GM19452 (cell line): ENCODE results near the gene EIF5.

Experiments
- ATAC-seq: cut with Tn5 transposase; IDR thresholded peaks from one replicate; pipeline ENCODE4 v1.9.1; 2021; ENCODE audit not compliant: unreplicated experiment

The EIF5 gene

GRCh38 chr14:103333754-103334643 lies at the start of gene EIF5:
Gene EIF5 (plus strand): TSS chr14:103334237. CDS start chr14:103335861, 1,624 bp downstream.
- ATAC-seq = peak; percentile 86

DNA sequence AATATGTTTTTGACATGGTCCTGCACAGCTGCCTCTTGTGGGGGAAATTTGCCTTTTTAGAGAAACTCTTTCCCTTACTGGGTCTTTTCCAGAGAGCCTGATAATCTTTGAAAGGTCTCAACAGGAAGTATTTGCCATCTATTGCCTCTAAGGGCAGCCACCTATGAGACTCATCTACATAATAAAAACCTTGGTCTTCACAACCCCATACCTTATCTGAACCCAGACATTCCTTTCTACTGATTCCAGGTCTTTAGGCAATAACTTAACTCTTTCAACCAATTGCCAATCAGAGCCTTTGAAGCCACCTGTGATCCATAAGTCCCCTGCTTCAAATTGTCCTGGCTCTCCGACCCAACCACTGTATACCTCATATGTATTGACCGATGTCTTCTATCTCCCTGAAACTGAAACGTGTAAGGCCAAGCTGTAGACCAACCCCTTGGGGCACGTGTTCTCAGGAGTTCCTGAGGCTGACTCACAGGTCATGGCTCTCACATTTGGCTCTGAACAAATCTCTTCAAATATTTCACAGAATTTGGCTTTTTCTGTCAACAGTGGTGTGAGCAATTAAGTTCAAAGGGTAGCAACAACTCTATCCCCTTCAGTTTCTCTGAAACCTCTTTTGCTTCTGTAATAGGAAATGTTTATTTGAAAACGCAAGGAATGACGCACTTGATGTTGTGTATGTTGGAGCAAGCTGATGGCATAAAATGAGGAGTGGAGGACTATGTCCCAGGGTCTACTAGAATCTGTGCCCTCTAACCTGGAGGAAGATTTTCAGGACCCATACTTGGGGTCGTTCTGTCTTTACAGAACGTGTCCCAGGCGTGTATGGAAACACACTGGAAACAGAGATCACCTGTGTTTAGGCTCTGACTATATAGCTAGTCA lies 49.2 kb upstream of the EIF5 start:
- no peak for ATAC-seq

DNA sequence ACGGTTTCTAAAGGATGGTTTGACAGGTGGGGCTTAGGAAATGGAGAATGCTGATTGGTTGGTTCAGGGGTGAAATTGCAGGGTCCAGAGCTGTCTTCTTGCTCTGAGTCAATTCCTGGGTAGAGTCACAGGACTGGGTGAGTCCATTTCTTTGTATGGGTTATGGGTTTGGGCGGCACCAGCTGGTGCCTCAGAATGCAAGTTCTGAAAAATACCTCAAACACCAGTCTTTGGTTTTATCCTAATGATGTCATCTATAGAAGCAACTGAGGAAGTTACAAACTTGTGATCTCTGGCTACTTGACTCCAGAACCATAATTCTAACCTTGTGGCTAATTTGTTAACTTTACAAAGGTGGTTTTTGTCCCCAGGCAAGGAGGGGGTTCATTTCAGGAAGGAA lies 47.6 kb upstream of the EIF5 start:
- ATAC-seq = no peak

DNA sequence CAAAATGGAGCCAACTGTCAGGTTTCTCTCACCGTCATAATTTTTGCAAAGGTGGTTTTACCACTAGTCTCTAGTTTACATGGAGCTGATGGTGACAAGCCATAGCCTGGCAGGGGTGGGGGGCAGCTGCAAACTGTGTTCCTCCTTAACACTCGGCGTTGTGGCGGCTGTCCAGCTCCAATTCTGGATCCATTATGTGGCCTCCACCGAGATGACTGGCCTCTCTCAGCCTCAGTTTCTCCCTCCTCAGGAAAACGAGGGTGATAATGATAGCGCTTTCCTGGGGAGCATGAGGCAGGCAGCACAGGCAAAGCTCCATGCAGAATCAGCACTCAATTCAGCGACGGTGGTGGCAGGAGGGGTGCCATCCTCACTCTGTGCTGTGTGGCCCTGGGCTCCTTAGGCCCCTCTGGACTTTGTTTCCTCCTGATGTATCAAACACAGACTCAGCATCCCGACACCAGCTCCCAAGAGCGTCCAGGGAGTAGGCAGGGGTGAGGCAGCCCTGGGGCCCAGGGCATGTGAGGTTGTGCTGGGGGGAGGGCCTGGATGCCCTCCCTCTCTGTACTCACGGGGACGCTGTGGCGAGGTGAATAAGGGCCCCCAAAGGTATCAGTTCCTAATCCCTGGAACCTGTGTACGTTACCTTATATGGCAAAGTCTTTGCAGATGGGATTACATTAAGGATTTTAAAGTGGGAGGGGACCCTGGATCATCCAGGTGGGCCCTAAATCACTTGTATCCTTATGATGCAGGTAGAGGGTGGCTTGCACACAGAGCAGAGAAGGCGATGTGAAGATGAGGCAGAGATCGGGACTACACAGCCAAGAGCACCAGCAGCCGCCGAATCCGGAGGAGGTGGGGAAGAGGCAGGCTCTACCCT lies 46.8 kb upstream of the EIF5 start:
- ATAC-seq = no peak

- ATAC-seq = no peak
Observed at GRCh38 chr14:103288076-103288766, 45.8 kb upstream of the EIF5 start.

- ATAC-seq = no peak
Observed at GRCh38 chr14:103290056-103290455, 44.0 kb upstream of the EIF5 start.

DNA sequence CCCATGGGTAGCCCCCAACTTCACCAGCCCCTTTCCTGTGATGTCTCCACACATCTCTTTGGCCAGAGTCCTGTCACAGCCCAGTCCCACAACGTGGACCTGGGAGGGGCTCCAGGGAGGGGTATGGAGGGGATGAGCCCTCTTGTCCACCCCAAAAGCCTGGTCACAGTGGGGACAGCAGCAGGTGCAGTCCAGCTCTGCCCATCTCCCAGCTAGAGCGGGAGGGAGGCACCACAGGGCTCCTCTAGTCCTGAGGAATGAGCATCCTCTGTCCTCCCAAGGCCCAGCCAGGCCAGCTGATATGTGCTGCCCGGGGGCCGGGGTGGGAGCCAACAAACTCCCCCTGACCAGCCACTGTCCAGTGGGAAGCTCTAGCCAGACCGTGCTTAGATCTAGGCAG lies 43.5 kb upstream of the EIF5 start:
- no peak for ATAC-seq

DNA sequence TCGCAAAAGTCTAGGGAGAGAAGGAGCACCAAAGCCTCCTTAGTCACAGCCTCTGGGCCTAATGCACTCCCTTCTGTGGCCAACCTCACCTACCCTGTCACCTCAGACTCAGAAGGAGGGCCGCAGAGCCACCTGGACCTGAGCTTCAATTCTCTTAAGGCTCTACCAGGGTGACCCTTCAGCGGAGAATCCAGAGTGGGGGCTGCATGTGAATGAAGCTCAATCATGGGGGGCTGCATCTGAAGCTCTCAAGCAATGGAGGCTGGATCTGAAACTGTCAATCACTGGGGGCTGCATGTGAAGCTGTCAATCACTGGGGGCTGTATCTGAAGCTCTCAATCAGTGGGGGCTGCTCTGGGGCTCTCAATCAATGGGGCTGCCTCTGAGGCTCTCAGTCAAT lies 43.1 kb upstream of the EIF5 start:
- ATAC-seq = no peak

- no peak for ATAC-seq
Observed at GRCh38 chr14:103292426-103293374, 41.3 kb upstream of the EIF5 start.

DNA sequence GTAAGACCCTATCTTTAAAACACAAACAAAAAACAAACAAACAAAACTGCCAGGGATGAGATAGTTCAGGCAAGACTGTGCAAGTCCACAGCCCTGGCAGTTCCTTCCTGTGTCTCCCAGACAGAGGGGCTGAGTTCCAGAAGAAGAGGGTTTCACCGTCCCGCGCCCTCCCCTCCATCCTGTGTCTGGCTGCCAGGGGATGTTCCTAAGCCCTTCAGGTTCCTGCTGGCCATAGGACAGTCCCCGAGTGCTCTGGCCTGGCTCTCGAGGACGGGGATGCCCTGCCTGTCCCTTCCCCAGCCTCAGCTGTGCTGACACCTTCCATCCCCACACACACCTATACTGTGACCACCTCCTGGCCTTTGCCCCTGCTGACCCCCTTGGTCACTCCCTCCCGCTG lies 40.6 kb upstream of the EIF5 start:
- ATAC-seq = no peak

GRCh38 chr14:103294091-103294490 lies 39.9 kb upstream of the EIF5 start:
- no peak for ATAC-seq

DNA sequence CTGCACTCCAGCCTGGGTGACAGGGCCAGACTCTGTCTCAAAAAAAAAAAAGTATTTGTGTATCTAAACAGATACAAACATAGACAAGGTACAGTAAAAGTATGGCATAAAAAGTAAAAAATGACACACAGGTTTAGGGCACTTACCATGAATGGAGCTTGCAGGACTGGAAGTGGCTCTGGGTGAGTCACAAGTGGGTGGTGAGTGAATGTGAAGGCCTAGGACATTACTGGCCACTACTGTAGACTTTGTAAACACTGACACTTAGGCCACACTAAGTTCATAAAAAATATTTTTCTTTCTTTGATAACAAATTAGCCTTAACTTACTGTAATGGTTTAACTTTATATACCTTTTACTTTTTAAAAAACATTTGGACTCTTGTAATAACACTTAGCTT lies 38.0 kb upstream of the EIF5 start:
- no peak for ATAC-seq

GRCh38 chr14:103296987-103297386 lies 37.0 kb upstream of the EIF5 start:
- ATAC-seq = no peak

DNA sequence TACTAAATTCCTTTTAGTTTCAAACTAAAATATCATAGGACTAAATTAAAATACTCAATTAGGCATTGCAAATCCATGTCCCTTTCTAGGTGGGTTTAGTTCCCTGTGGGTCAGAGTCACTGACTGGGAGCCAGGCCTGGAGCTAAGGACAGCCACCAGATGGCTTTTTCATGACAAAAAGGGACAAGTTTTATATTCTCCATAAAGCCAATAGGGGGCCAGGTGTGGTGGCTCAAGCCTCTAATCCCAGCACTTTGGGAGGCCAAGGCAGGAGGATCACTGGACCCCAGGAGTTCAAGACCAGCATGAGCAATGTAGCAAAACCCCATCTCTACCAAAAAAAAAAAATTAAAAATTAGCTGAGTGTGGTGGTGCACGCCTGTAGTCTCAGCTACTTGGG lies 35.4 kb upstream of the EIF5 start:
- no peak for ATAC-seq

DNA sequence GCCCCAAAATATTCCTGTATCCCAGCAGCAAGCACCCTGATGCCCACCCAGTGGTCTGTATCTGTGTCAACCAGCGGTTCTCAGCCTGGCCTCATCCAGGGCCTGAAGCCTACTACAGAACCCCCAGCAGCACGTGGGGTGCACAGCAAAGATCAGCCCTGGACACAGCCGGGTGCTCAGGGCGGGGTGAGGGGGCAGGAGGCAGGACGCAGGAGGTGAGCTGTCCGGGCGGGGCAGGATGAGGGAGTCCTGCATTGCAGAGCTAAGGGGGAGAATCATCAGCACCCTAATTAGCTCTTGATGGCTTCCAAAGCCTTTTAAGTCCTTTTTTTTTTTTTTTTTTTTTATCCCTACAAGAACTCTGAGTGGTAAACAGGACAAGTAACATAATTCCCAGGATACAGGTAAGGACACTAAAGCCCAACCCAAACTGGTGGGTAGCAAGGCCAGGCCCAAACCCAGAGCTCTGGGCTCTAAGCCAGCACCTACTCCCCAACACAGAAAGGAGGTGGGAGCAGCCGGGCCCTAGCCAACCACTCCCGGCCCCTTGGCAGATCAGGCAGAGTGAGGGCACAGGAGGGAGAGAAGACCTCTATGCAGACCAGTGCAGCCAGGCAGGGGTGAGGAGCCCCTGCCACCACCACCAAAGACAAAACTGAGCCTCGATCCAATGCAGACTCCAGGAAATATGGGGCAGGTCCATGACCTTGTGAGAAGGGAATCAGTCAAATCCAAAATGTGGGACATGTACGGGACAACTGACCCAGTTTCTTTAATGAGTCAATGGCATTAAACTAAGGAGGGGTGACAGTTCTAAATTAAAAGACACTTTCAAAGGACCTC lies 32.3 kb upstream of the EIF5 start:
- ATAC-seq = no peak

- ATAC-seq = no peak
Observed at GRCh38 chr14:103302966-103303365, 31.1 kb upstream of the EIF5 start.

DNA sequence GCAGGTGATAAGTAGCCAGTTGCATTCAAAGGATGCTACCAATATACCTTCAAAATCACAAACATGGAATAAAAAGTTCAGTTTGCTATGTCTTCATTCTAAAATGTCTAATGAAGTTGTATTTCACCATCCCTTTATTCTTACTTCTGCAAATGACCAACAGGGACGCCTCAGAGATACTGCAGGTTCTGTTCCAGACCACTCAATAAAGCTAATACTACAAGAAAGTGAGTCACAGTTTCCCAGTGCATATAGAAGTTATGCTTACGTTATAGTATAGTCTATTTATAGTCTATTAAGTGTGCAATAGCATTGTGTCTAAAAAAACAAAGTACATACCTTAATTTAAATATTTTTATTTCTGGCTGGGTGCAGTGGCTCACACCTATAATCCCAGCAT lies 29.3 kb upstream of the EIF5 start:
- no peak for ATAC-seq
